ENCODE data around the gene IFT80.
A peak's percentile ranks its signal among the peaks of the same experiment; 100 is the strongest.
"Not testable (repeated sequence)": the region's sequence is repeated elsewhere in the genome, so short reads cannot be mapped to it uniquely, and the experiment has no call there.

The IFT80 gene

GRCh38 chr3:160253298-160253697 is 145.7 kb downstream of the IFT80 start:
- no peak for DNase-seq

GRCh38 chr3:160247766-160248165 is 151.3 kb downstream of the IFT80 start:
- no peak for DNase-seq

- no peak for DNase-seq
These were observed 153.7 kb downstream of the IFT80 start for GRCh38 chr3:160245261-160245800.

- DNase-seq: not testable (repeated sequence)
These were observed 158.3 kb downstream of the IFT80 start for GRCh38 chr3:160240719-160241118.

GRCh38 chr3:160232014-160232413 is 167.0 kb downstream of the IFT80 start:
- no peak for DNase-seq

GRCh38 chr3:160227419-160227818 is 171.6 kb downstream of the IFT80 start:
- no peak for DNase-seq

- DNase-seq: peak; percentile 31
These were observed 172.8 kb downstream of the IFT80 start for GRCh38 chr3:160226026-160226907.

- DNase-seq: peak; percentile 55
These were observed 173.6 kb downstream of the IFT80 start, which contains the start of gene C3orf80 for GRCh38 chr3:160225176-160226025. C3orf80 (plus strand) TSS chr3:160225422; CDS start chr3:160225636, 214 bp downstream.

GRCh38 chr3:160224811-160225175 is 174.2 kb downstream of the IFT80 start:
- no peak for DNase-seq

GRCh38 chr3:160224256-160224655 is 174.8 kb downstream of the IFT80 start:
- no peak for DNase-seq

GRCh38 chr3:160221019-160221418 is 178.0 kb downstream of the IFT80 start:
- no peak for DNase-seq

- no peak for DNase-seq
These were observed 179.0 kb downstream of the IFT80 start for GRCh38 chr3:160220038-160220437.

- DNase-seq: no peak
These were observed 180.9 kb downstream of the IFT80 start for GRCh38 chr3:160218136-160218535.

- no peak for DNase-seq
These were observed 181.3 kb downstream of the IFT80 start for GRCh38 chr3:160217675-160218074.

GRCh38 chr3:160213191-160213590 is 185.8 kb downstream of the IFT80 start:
- DNase-seq: no peak

- no peak for DNase-seq
These were observed 188.2 kb downstream of the IFT80 start for GRCh38 chr3:160210799-160211221.

GRCh38 chr3:160210341-160210740 is 188.7 kb downstream of the IFT80 start:
- no peak for DNase-seq

Measured in activated CD4-positive, CD25-positive, alpha-beta regulatory T cell treated with anti-CD3 and anti-CD28 coated beads, Interleukin-2, amount 50 U/mL, for 72 hours (primary cell).